DND-41 (cell line): ENCODE data around the gene ARL4D.
"Not testable (repeated sequence)": the region's sequence is repeated elsewhere in the genome, so short reads cannot be mapped to it uniquely, and the experiment has no call there.

ENCODE experiments used
- ATAC-seq: fragments of 200-7000 bp; cut with Tn5 transposase; 3 replicates; pipeline ENCODE4 v1.9.1; 2021; ENCODE audit warnings: low read depth; ENCODE audit not compliant: insufficient read depth
- DNase-seq: peaks from one replicate; pipeline ENCODE4 v3.0.0-alpha.2; 2020
- H2AFZ ChIP-seq: 2 replicates; pipeline ENCODE4 v1.6.0; 2012; ENCODE audit warnings: low read depth, low read length
- H3K27ac ChIP-seq: 2 replicates; pipeline ENCODE4 v1.5.1; 2012; ENCODE audit warnings: low read length, inconsistent platforms
- H3K27me3 ChIP-seq: fragments of 200-600 bp; sonication (generic); 2 replicates; pipeline ENCODE4 v1.6.0; 2012; ENCODE audit warnings: low read length, mild to moderate bottlenecking, inconsistent platforms; ENCODE audit not compliant: insufficient read depth, poor library complexity
- H3K36me3 ChIP-seq: 2 replicates; pipeline ENCODE4 v1.5.1; 2012; ENCODE audit warnings: low read length, inconsistent platforms; ENCODE audit not compliant: insufficient read depth
- H3K4me1 ChIP-seq: 2 replicates; pipeline ENCODE4 v1.5.1; 2012; ENCODE audit warnings: mild to moderate bottlenecking, low read length; ENCODE audit not compliant: insufficient read depth
- H3K4me2 ChIP-seq: 2 replicates; pipeline ENCODE4 v1.6.0; 2012; ENCODE audit warnings: mild to moderate bottlenecking, moderate library complexity, low read length, inconsistent platforms; ENCODE audit not compliant: insufficient read depth
- H3K4me3 ChIP-seq, 2 experiments: fragments of 200-600 bp in 1 of 2; shearing (Covaris generic) in 1 of 2; 2 replicates each; pipeline ENCODE4 v1.5.1; 2012 to 2016; ENCODE audit warnings: inconsistent platforms in 2 of 2, low read length in 2 of 2, mild to moderate bottlenecking in 2 of 2, low read depth in 1 of 2, moderate library complexity in 1 of 2
- H3K79me2 ChIP-seq: 2 replicates; pipeline ENCODE4 v1.6.0; 2012; ENCODE audit warnings: low read length, inconsistent platforms; ENCODE audit not compliant: insufficient read depth
- H3K9ac ChIP-seq: 2 replicates; pipeline ENCODE4 v1.6.0; 2012; ENCODE audit warnings: low read depth, mild to moderate bottlenecking, inconsistent platforms, low read length, moderate library complexity
- H3K9me3 ChIP-seq: 2 replicates; pipeline ENCODE4 v1.5.1; 2012; ENCODE audit warnings: low read length, moderate library complexity, mild to moderate bottlenecking, inconsistent platforms; ENCODE audit not compliant: insufficient read depth, severe bottlenecking
- H4K20me1 ChIP-seq: 2 replicates; pipeline ENCODE4 v1.6.0; 2012; ENCODE audit warnings: low read length; ENCODE audit not compliant: insufficient read depth
- EZH2 ChIP-seq: IDR thresholded peaks from 3 replicates; pipeline ENCODE4 v1.6.1; 2012; ENCODE audit warnings: borderline replicate concordance, low read depth, mild to moderate bottlenecking, moderate library complexity, low read length, inconsistent platforms; ENCODE audit not compliant: severe bottlenecking
- TF ChIP-seq, protein P1 (sequence below): IDR thresholded peaks from 2 replicates; pipeline ENCODE4 v1.5.1; 2012; ENCODE audit warnings: borderline replicate concordance, low read length, moderate library complexity, mild to moderate bottlenecking; ENCODE audit not compliant: poor library complexity, severe bottlenecking; ENCODE audit errors: extremely low read depth

ARL4D gene

GRCh38 chr17:43389046-43389947, 9.5 kb upstream of the ARL4D start:
- Histone ChIP-seq H2AFZ (peak overlapping the region; percentile 74), H3K79me2 (peaks cover 14% of the 10 kb centered on the region; the same call in 1 of the 2 replicates), H3K4me1 (peaks cover 34% of the 10 kb centered on the region), H3K9me3 (no peaks in the 10 kb centered on the region), H3K4me2 (peak overlapping the region; percentile 81), H3K27ac (peak overlapping the region; percentile 91), H3K27me3 (no peaks in the 10 kb centered on the region), H4K20me1 (no peaks in the 10 kb centered on the region), H3K36me3 (no peaks in the 10 kb centered on the region), H3K4me3 (peak overlapping the region; percentile 49 to 71), H3K9ac (peak overlapping the region; percentile 76)
- DNase-seq = peak; percentile 82
- peak; percentile 74 for ATAC-seq
- TF ChIP-seq EZH2 = no peak
- TF ChIP-seq, protein P1, sequence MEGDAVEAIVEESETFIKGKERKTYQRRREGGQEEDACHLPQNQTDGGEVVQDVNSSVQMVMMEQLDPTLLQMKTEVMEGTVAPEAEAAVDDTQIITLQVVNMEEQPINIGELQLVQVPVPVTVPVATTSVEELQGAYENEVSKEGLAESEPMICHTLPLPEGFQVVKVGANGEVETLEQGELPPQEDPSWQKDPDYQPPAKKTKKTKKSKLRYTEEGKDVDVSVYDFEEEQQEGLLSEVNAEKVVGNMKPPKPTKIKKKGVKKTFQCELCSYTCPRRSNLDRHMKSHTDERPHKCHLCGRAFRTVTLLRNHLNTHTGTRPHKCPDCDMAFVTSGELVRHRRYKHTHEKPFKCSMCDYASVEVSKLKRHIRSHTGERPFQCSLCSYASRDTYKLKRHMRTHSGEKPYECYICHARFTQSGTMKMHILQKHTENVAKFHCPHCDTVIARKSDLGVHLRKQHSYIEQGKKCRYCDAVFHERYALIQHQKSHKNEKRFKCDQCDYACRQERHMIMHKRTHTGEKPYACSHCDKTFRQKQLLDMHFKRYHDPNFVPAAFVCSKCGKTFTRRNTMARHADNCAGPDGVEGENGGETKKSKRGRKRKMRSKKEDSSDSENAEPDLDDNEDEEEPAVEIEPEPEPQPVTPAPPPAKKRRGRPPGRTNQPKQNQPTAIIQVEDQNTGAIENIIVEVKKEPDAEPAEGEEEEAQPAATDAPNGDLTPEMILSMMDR = peak; percentile 95

DNA sequence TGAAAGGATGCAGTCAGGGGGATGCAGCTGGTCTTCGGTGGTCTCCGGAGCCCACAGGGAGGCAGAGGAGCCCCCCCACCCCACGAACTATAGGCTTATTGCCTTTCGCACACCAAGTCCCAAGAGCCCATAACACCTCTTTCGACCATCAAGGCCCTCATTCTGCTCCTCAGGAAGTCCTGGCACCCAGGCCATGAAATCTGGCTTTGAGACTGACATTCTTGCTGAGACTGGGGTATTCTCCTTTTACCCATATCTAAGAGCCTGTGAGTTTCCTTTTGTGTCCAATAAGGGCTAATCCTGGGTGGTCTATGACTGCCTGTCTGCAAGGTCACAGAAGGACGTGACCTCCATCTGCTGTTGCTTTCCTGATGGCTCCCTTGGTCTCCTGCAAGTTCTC, 6.4 kb upstream of the ARL4D start:
- Histone ChIP-seq H3K9me3 (no peaks in the 10 kb centered on the region), H3K36me3 (no peaks in the 10 kb centered on the region), H2AFZ (peak overlapping the region; percentile 37), H3K9ac (no peak overlapping the region), H3K27me3 (no peaks in the 10 kb centered on the region), H3K4me1 (peaks cover 32% of the 10 kb centered on the region), H4K20me1 (no peaks in the 10 kb centered on the region), H3K4me3 (no peak overlapping the region), H3K79me2 (peaks cover 12% of the 10 kb centered on the region; the same call in 1 of the 2 replicates), H3K4me2 (no peak overlapping the region), H3K27ac (no peak overlapping the region)
- TF ChIP-seq EZH2 = no peak
- TF ChIP-seq, protein P1 = no peak
- DNase-seq (no peak), ATAC-seq (no peak)

GRCh38 chr17:43393944-43394482, 4.8 kb upstream of the ARL4D start:
- no peaks in the 10 kb centered on the region for H3K9me3 ChIP-seq
- H2AFZ ChIP-seq = peak overlapping the region; percentile 69
- H3K9ac ChIP-seq = peak overlapping the region; percentile 42
- DNase-seq = peak; percentile 91
- no peak overlapping the region for H3K4me3 ChIP-seq
- H3K36me3 ChIP-seq = no peaks in the 10 kb centered on the region
- H3K27ac ChIP-seq = peak overlapping the region; percentile 41; the same call in 1 of the 2 replicates
- peaks cover under 1% of the 10 kb centered on the region; the same call in 1 of the 2 replicates for H3K79me2 ChIP-seq
- H3K4me1 ChIP-seq = peaks cover 32% of the 10 kb centered on the region
- no peaks in the 10 kb centered on the region for H3K27me3 ChIP-seq
- peak overlapping the region; percentile 35 for H3K4me2 ChIP-seq
- TF ChIP-seq EZH2 = no peak
- TF ChIP-seq, protein P1 = peak; percentile 96
- peak; percentile 73 for ATAC-seq
- H4K20me1 ChIP-seq = no peaks in the 10 kb centered on the region

GRCh38 chr17:43394696-43395095, 4.1 kb upstream of the ARL4D start:
- peak overlapping the region; percentile 69 for H2AFZ ChIP-seq
- not testable (repeated sequence) for H3K36me3 ChIP-seq, H4K20me1 ChIP-seq, H3K27ac ChIP-seq, DNase-seq, ATAC-seq, H3K9me3 ChIP-seq, H3K4me2 ChIP-seq, H3K27me3 ChIP-seq, H3K4me3 ChIP-seq, H3K79me2 ChIP-seq, H3K9ac ChIP-seq
- H3K4me1 ChIP-seq = peaks cover 35% of the 10 kb centered on the region
